Adipocyte (in vitro differentiated cells): ENCODE measurements around the gene MYLK3.
"Not testable (repeated sequence)": the region's sequence is repeated elsewhere in the genome, so short reads cannot be mapped to it uniquely, and the experiment has no call there.

Source experiments
- DNase-seq: peaks from one replicate; pipeline ENCODE4 v3.0.0-alpha.2; 2015; ENCODE audit warnings: low read depth
- H3K27me3 ChIP-seq: replicated peaks from 2 replicates; pipeline ENCODE4 v1.7.0; 2013; ENCODE audit warnings: mild to moderate bottlenecking, low read length, moderate library complexity; ENCODE audit not compliant: control insufficient read depth, insufficient read depth
- H3K36me3 ChIP-seq: 2 replicates; pipeline ENCODE4 v1.7.0; 2013; ENCODE audit warnings: low read length, mild to moderate bottlenecking, moderate library complexity; ENCODE audit not compliant: control insufficient read depth, insufficient read depth, severe bottlenecking
- H3K4me1 ChIP-seq: 2 replicates; pipeline ENCODE4 v1.7.0; 2013; ENCODE audit warnings: mild to moderate bottlenecking, low read length, moderate library complexity; ENCODE audit not compliant: control insufficient read depth, insufficient read depth
- H3K4me3 ChIP-seq: 2 replicates; pipeline ENCODE4 v1.7.0; 2013; ENCODE audit warnings: mild to moderate bottlenecking, low read length, moderate library complexity
- H3K9ac ChIP-seq: 2 replicates; pipeline ENCODE4 v1.7.0; 2013; ENCODE audit warnings: mild to moderate bottlenecking, low read length, moderate library complexity
- H3K9me3 ChIP-seq: 2 replicates; pipeline ENCODE4 v1.7.0; 2013; ENCODE audit warnings: mild to moderate bottlenecking, low read length, moderate library complexity; ENCODE audit not compliant: control insufficient read depth

The MYLK3 gene

DNA sequence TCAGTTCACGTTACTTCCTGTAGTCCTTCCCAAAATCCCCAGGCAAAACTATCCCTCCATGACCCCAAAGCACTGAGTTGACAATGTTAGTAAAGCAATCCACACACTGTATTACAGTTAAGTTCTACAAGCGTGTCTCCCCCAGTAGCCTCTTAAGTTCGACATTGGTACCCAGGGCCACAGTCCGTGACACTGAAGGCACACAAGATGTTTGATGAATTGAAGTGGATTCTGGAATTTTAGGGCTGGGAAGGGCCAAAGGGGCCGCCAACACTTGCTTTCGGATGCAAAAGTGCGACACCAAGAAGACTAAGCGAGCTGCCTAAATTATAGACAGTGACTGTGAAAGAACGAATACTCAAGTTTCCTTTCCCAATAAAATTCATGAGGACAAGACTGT is 60.7 kb downstream of the MYLK3 start:
- Histone ChIP-seq H3K36me3 (no peaks in the 10 kb centered on the region), H3K4me1 (peaks cover 29% of the 10 kb centered on the region), H3K4me3 (peak overlapping the region; percentile 97), H3K9ac (peak overlapping the region; percentile 94), H3K27me3 (no peaks in the 10 kb centered on the region), H3K9me3 (no peaks in the 10 kb centered on the region)
- no peak for DNase-seq

DNA sequence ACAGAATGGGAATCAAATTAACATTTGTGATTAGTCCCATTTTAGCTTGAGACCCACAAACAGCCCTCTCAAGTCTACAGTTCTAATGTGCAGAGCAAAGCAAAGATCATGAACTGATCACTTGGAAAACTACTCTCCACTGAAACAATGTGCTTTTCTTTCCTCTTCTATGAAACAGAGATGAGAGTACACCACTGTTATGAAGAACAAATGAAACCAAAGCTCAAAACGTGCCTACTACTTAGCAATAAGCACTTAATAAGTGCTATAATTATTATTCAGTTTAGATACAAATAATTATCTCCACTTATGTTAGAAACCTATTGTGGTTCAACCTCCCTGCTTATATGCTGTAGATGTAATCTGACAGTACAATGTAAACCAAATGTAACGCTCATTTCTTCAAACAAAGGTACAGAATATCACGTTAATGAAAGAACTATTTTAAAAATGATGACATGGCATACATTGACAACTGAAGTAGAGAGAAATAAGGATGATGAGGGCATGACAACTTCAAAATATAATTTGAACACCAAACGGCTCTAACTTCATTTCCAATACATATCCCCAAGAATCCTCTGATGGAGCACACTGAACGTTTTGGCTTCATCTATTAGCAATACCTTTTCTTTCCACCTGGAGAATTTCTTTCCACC is 61.2 kb downstream of the MYLK3 start:
- Histone ChIP-seq H3K27me3 (no peaks in the 10 kb centered on the region), H3K4me3 (peak overlapping the region; percentile 97), H3K36me3 (no peaks in the 10 kb centered on the region), H3K9ac (no peak overlapping the region), H3K4me1 (peaks cover 29% of the 10 kb centered on the region), H3K9me3 (no peaks in the 10 kb centered on the region)
- no peak for DNase-seq

DNA sequence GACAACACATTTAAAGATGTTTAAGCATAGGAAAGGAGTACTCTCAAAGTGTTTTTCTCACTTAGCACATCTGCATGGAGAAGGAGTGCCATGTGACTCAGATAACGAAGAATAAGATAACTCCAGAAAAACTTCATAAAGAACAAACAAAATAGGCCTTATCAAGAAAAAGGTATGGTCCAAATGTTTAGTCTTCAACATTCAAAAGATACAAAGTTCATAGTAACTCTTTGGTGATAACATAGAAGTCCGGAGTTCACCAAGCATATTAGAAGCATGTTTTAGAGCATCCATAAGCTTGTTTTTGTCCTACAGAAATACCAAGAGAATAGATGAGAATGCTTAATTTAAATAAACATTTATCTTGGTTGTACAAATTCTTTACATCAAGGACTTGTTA is 66.3 kb downstream of the MYLK3 start:
- H3K36me3 ChIP-seq: peaks cover 35% of the 10 kb centered on the region
- H3K9ac ChIP-seq, H3K4me1 ChIP-seq, H3K4me3 ChIP-seq, H3K9me3 ChIP-seq, DNase-seq, H3K27me3 ChIP-seq: not testable (repeated sequence)

DNA sequence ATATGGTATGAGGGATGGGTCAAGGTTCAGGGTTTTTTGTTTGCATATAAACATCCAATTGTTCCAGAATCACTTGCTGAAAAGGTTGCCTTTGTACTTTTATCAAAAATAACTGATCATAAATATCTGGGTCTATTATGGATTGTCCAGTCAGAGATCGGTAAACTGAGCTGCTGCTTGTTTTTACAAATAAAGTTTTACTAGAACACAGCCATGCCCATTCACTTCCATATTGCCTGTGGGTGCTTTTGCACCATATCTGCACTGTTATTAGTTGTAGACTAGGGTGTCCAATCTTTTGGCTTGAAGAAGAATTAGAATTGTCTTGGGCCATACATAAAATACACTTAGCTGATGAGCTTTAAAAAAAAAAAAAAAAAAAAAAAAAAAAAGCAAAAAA is 70.2 kb downstream of the MYLK3 start:
- peaks cover 69% of the 10 kb centered on the region for H3K36me3 ChIP-seq

DNA sequence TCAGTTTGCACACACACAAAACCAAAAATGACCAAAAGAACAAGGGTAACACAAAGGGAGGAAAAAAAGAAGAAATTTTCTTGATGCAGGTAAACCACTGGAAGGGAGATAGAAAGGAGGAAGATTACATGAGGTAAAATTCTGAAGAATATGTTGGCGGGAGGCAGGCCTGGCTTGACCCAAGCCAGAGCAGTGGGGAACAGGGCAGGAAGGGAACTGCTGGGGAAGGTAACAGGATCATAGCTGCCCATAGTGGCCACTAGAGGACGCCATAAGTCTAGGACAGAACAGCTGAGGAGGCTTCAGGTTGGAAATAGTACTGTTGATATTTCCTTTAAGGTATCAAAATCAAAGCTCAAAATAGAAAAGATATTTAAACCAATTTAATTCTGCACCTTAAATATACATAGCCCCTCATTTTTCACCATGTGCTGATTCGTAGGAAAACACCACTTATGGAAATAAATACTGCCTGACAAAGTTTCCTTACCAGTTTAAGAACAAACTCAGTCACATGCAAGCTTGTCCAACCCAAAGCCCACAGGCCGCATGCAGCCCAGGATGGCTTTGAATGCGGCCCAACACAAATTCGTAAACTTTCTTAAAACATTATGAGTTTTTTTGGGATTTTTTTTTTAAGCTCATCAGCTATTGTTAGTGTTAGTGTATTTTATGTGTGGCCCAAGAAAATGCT is 74.7 kb downstream of the MYLK3 start:
- no peak overlapping the region for H3K9ac ChIP-seq
- no peaks in the 10 kb centered on the region for H3K4me1 ChIP-seq
- no peaks in the 10 kb centered on the region for H3K9me3 ChIP-seq
- no peak overlapping the region for H3K4me3 ChIP-seq
- peak; percentile 76 for DNase-seq
- H3K27me3 ChIP-seq: no peaks in the 10 kb centered on the region
- peaks cover 83% of the 10 kb centered on the region for H3K36me3 ChIP-seq

More for the DNA sequence above, 70.2 kb downstream of the MYLK3 start:
- not testable (repeated sequence) for H3K4me3 ChIP-seq, H3K9ac ChIP-seq, DNase-seq, H3K9me3 ChIP-seq, H3K4me1 ChIP-seq, H3K27me3 ChIP-seq

DNA sequence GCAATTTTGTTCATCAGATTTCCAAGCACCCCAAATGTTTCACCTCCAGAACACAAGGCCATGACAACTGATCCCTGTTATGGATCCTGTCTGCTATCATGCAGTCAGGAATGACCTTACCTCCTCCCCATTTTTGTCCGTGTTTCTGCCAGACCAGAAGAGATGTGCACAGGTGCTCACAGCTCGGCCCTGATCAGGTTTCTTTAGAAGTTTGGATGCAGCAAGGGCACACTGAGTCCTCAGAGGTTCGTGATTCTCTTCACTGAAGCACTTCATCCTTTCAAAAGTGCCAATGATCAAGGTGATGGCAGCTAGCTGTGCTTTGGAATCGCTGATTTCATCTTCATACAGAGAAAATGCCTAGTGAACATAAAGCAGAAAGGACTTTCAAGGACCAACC is 86.0 kb downstream of the MYLK3 start:
- H3K36me3 ChIP-seq: peaks cover 70% of the 10 kb centered on the region
- no peak for DNase-seq
- no peaks in the 10 kb centered on the region for H3K4me1 ChIP-seq
- H3K27me3 ChIP-seq: no peaks in the 10 kb centered on the region
- no peak overlapping the region for H3K4me3 ChIP-seq
- no peaks in the 10 kb centered on the region for H3K9me3 ChIP-seq
- no peak overlapping the region for H3K9ac ChIP-seq

DNA sequence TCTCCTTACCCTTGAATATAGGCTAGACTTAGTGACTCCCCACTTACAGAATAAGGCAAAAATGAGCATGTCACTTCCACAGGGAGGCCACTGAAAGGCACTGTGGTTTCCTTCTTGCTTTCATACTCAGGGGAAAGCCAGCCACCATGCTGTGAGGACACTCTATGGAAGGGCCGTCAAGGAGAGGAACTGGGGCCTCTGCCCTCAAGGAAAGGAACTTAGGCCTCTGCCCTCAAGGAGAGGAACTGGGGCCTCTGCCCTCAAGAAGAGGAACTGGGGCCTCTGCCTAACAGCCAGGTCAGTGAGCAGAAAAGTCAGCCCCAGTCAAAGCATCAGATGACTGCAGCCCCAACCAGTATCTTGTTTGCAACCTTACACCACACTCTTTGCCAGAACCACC is 89.2 kb downstream of the MYLK3 start:
- Histone ChIP-seq H3K9ac (no peak overlapping the region), H3K4me1 (no peaks in the 10 kb centered on the region), H3K36me3 (peaks cover 54% of the 10 kb centered on the region), H3K4me3 (no peak overlapping the region), H3K9me3 (no peaks in the 10 kb centered on the region), H3K27me3 (no peaks in the 10 kb centered on the region)
- no peak for DNase-seq
